DOHH2 (cell line): ENCODE results near the gene RTN3.

ENCODE experiments used
- H3F3A ChIP-seq: fragments of 200-600 bp; sonication (generic), shearing (Covaris generic); 2 replicates; pipeline ENCODE4 v1.6.0; 2016; ENCODE audit warnings: antibody characterized with exemption, mild to moderate bottlenecking; ENCODE audit not compliant: control insufficient read depth, insufficient read depth
- H3K27ac ChIP-seq: fragments of 200-600 bp; sonication (generic); 2 replicates; pipeline ENCODE4 v1.5.1; 2014; ENCODE audit warnings: low read depth, mild to moderate bottlenecking, low read length, moderate library complexity
- H3K27me3 ChIP-seq: fragments of 200-600 bp; sonication (generic); 2 replicates; pipeline ENCODE4 v1.6.1; 2014; ENCODE audit warnings: mild to moderate bottlenecking, low read length, mixed read lengths; ENCODE audit not compliant: control insufficient read depth
- H3K36me3 ChIP-seq: fragments of 200-600 bp; sonication (generic); 2 replicates; pipeline ENCODE4 v1.6.1; 2014; ENCODE audit warnings: mild to moderate bottlenecking, low read length, moderate library complexity, mixed read lengths; ENCODE audit not compliant: control insufficient read depth
- H3K4me1 ChIP-seq: fragments of 200-600 bp; sonication (generic); 2 replicates; pipeline ENCODE4 v1.6.1; 2014; ENCODE audit warnings: mild to moderate bottlenecking, low read length, mixed read lengths; ENCODE audit not compliant: control insufficient read depth
- H3K4me2 ChIP-seq: fragments of 200-600 bp; sonication (generic); 2 replicates; pipeline ENCODE4 v1.6.0; 2014; ENCODE audit warnings: mild to moderate bottlenecking, low read length, moderate library complexity
- H3K4me3 ChIP-seq: fragments of 200-600 bp; sonication (generic); 2 replicates; pipeline ENCODE4 v1.5.1; 2014; ENCODE audit warnings: mild to moderate bottlenecking, low read length, mixed read lengths
- H3K79me2 ChIP-seq: fragments of 200-600 bp; sonication (generic); 2 replicates; pipeline ENCODE4 v1.6.1; 2014; ENCODE audit warnings: mild to moderate bottlenecking, low read length, mixed read lengths; ENCODE audit not compliant: control insufficient read depth
- H3K9me2 ChIP-seq: fragments of 200-600 bp; sonication (generic); replicated peaks from 2 replicates; pipeline ENCODE4 v1.6.1; 2014; ENCODE audit warnings: mild to moderate bottlenecking, low read length, mixed read lengths; ENCODE audit not compliant: control insufficient read depth
- H3K9me3 ChIP-seq: fragments of 200-600 bp; sonication (generic); 2 replicates; pipeline ENCODE4 v1.6.1; 2014; ENCODE audit warnings: antibody characterized with exemption, low read length, mixed read lengths; ENCODE audit not compliant: control insufficient read depth, insufficient read depth
- H4K20me1 ChIP-seq: fragments of 200-600 bp; sonication (generic); 2 replicates; pipeline ENCODE4 v1.6.0; 2014; ENCODE audit warnings: low read depth, mild to moderate bottlenecking, antibody characterized with exemption, low read length, moderate library complexity; ENCODE audit not compliant: control insufficient read depth, insufficient read depth
- CTCF ChIP-seq: fragments of 200-600 bp; sonication (generic); IDR thresholded peaks from one replicate; pipeline ENCODE4 v1.5.1; 2014; ENCODE audit warnings: antibody characterized with exemption, mild to moderate bottlenecking, low read depth, low read length; ENCODE audit not compliant: poor library complexity, severe bottlenecking
- EZH2phosphoT487 ChIP-seq: fragments of 200-600 bp; sonication (generic); IDR thresholded peaks from 2 replicates; pipeline ENCODE4 v1.6.1; 2017; ENCODE audit warnings: borderline replicate concordance, mild to moderate bottlenecking, antibody characterized with exemption, low read length, moderate library complexity, mixed read lengths

RTN3 gene

DNA sequence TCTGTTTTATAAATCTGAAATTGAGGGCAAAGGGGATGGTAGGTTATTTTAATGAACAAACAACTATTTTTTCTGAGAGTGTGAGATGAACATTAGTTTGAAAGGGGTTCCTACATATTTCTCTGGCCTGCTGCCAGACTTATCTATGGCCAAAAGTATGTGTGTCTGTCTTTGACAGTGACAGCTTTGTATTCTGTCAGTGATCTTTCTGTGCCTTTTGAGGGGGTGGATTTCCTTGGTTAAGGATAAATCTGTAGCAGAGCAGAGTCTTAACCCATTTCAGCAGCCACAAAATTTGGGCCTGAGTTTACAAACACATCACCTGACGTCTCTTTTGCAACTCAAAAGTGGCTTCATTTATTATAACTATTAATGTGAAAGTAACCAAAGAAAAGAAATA, 56.4 kb downstream of the RTN3 start:
- Histone ChIP-seq H3K4me1 (0 out of 2 replicates have a peak, but pooled peaks cover 2% of the 10 kb centered on the region), H3F3A (peaks cover 6% of the 10 kb centered on the region), H3K27ac (no peak overlapping the region), H3K4me2 (no peak overlapping the region), H3K9me2 (no peaks in the 10 kb centered on the region), H4K20me1 (peaks cover 3% of the 10 kb centered on the region; the same call in 1 of the 2 replicates), H3K9me3 (no peaks in the 10 kb centered on the region), H3K27me3 (no peaks in the 10 kb centered on the region), H3K4me3 (no peak overlapping the region), H3K36me3 (no peaks in the 10 kb centered on the region), H3K79me2 (peaks cover 6% of the 10 kb centered on the region)
- no peak for TF ChIP-seq EZH2phosphoT487
- no peak for TF ChIP-seq CTCF

DNA sequence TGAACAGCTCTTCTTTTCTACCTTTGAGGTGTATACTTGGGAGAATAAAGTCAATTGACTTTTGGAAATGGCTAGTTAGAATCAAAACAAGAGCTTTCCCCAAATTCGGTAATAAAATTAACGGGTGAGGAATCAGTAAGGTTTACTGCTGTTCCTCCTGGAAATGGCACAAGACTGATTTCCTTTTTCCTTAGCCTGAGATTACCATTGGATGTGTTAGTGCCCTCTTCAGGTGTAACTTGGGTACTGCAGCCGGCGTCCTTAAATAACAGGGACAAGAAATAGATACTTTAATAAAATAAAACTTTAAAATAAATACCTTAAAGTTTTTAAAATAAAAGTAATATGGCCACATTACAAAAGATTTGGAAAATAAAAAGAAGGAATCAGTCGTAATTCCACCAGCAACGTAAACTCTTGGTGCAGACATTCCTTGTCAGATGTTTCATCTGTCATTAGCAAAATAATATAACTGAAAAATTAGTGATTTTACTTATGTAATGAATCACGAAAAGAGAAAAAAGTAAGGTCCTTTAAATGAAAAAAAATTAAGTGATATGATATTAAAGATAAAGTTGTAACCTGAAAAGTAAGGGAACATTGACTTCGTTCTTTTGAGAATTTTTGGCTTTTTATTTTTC, 57.5 kb downstream of the RTN3 start:
- H3K4me2 ChIP-seq, result no peak overlapping the region
- H3K36me3 ChIP-seq, result no peaks in the 10 kb centered on the region
- no peak overlapping the region for H3K4me3 ChIP-seq
- H3K9me2 ChIP-seq, result no peaks in the 10 kb centered on the region
- H3K27me3 ChIP-seq, result no peaks in the 10 kb centered on the region
- TF ChIP-seq CTCF, result peak; percentile 59
- TF ChIP-seq EZH2phosphoT487, result no peak
- H3F3A ChIP-seq, result peaks cover 6% of the 10 kb centered on the region
- peaks cover 6% of the 10 kb centered on the region for H3K79me2 ChIP-seq
- no peaks in the 10 kb centered on the region for H3K9me3 ChIP-seq
- H3K4me1 ChIP-seq, result 0 out of 2 replicates have a peak, but pooled peaks cover 2% of the 10 kb centered on the region
- H4K20me1 ChIP-seq, result peaks cover 3% of the 10 kb centered on the region; the same call in 1 of the 2 replicates
- no peak overlapping the region for H3K27ac ChIP-seq

DNA sequence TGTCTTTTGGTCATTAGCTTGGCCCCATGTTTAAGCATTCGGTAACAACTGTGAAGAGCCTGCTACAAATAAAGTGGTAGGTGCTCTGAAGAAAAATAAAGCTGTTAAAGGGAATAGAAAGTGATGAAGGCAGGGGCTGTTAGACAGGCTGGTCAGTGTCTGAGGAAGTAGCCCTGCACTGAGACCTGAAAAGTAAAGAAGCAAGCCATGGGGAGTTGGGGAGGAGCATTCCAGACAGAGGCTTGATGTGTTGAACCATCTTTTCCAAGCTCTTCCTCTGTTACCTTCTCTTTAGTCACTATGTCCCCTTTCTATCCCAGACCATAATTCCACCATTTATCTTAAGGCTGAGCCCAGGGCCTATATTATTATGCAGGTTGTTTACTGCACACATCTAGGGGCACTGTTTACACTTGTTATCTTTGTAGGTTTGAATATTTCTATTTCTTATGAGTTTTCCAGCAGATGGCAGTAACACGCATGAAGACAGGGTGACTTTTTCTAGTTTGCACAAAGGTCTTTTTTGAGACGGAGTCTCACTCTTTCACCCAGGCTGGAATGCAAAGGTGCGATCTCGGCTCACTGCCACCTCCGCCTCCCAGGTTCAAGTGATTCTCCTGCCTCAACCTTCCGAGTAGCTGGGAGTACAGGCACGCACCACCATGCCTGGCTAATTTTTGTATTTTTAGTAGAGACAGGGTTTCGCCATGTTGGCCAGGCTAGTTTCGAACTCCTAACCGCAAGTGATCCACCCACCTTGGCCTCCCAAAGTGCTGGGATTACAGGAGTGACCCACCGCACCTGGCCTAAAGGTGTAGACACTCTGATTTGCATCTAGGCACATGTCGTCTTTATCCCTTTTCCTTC, 64.2 kb downstream of the RTN3 start:
- Histone ChIP-seq H3K27ac (no peak overlapping the region), H3K9me2 (no peaks in the 10 kb centered on the region), H3K27me3 (no peaks in the 10 kb centered on the region), H3K4me2 (no peak overlapping the region), H3K4me3 (no peak overlapping the region), H3K4me1 (no peaks in the 10 kb centered on the region), H4K20me1 (no peaks in the 10 kb centered on the region), H3K79me2 (peaks cover 3% of the 10 kb centered on the region; the same call in 1 of the 2 replicates), H3F3A (no peaks in the 10 kb centered on the region), H3K9me3 (no peaks in the 10 kb centered on the region), H3K36me3 (peaks cover 3% of the 10 kb centered on the region; the same call in 1 of the 2 replicates)
- no peak for TF ChIP-seq EZH2phosphoT487
- TF ChIP-seq CTCF, result peak; percentile 23
